ENCODE results near the gene PHIP.

Gene PHIP

GRCh38 chr6:79076782-79077641, 1.0 kb downstream of the PHIP start:
- Histone ChIP-seq H3K79me2 (ENCODE audit: low read length) (peaks cover 52% of the 10 kb centered on the region), H3K36me3 (replicated peaks; ENCODE audit: low read depth, low read length) (peaks cover 29% of the 10 kb centered on the region), H3K4me2 (ENCODE audit: low read length) (peak overlapping the region; percentile 83), H2AFZ (ENCODE audit: low read depth, low read length) (no peak overlapping the region), H3K4me1 (ENCODE audit: low read length) (peaks cover 41% of the 10 kb centered on the region), H3K9ac (ENCODE audit: low read length) (peak overlapping the region; percentile 93), H3K9me3 (ENCODE audit: insufficient read depth, low read length) (no peaks in the 10 kb centered on the region), H3K27me3 (ENCODE audit: low read depth, low read length) (no peaks in the 10 kb centered on the region), H3K27ac (ENCODE audit: low read length) (peak overlapping the region; percentile 81), H3K4me3 (ENCODE audit: low read length) (peak overlapping the region; percentile 93), H4K20me1 (ENCODE audit: insufficient read depth, low read length) (peaks cover 45% of the 10 kb centered on the region)
- TF ChIP-seq EZH2phosphoT487 (IDR thresholded peaks at IDR 0.05; ENCODE audit: low read depth) (no peak), CTCF (IDR thresholded peaks at IDR 0.05; ENCODE audit: low read depth, low read length) (no peak)

- H3K36me3 ChIP-seq (replicated peaks; ENCODE audit: low read depth, low read length), result peaks cover 29% of the 10 kb centered on the region
Observed at GRCh38 chr6:79076160-79076559, 1.9 kb downstream of the PHIP start.

GRCh38 chr6:79073888-79074287, 4.2 kb downstream of the PHIP start:
- no peak for TF ChIP-seq CTCF (IDR thresholded peaks at IDR 0.05; ENCODE audit: low read depth, low read length)
- no peak for TF ChIP-seq EZH2phosphoT487 (IDR thresholded peaks at IDR 0.05; ENCODE audit: low read depth)
- Histone ChIP-seq H3K79me2 (ENCODE audit: low read length) (peaks cover 81% of the 10 kb centered on the region), H3K4me2 (ENCODE audit: low read length) (no peak overlapping the region), H3K9me3 (ENCODE audit: insufficient read depth, low read length) (no peaks in the 10 kb centered on the region), H4K20me1 (ENCODE audit: insufficient read depth, low read length) (peaks cover 67% of the 10 kb centered on the region), H3K27me3 (ENCODE audit: low read depth, low read length) (no peaks in the 10 kb centered on the region), H3K36me3 (replicated peaks; ENCODE audit: low read depth, low read length) (peaks cover 32% of the 10 kb centered on the region), H3K4me3 (ENCODE audit: low read length) (no peak overlapping the region), H3K4me1 (ENCODE audit: low read length) (peaks cover 57% of the 10 kb centered on the region), H3K9ac (ENCODE audit: low read length) (no peak overlapping the region), H3K27ac (ENCODE audit: low read length) (no peak overlapping the region), H2AFZ (ENCODE audit: low read depth, low read length) (no peak overlapping the region)

More at GRCh38 chr6:79076160-79076559, 1.9 kb downstream of the PHIP start:
- H2AFZ ChIP-seq (ENCODE audit: low read depth, low read length), result no peak overlapping the region
- H3K9me3 ChIP-seq (ENCODE audit: insufficient read depth, low read length), result no peaks in the 10 kb centered on the region
- H3K27me3 ChIP-seq (ENCODE audit: low read depth, low read length), result no peaks in the 10 kb centered on the region
- H3K4me2 ChIP-seq (ENCODE audit: low read length), result peak overlapping the region; percentile 83
- H4K20me1 ChIP-seq (ENCODE audit: insufficient read depth, low read length), result peaks cover 54% of the 10 kb centered on the region
- peaks cover 61% of the 10 kb centered on the region for H3K79me2 ChIP-seq (ENCODE audit: low read length)
- TF ChIP-seq CTCF (IDR thresholded peaks at IDR 0.05; ENCODE audit: low read depth, low read length) (no peak), EZH2phosphoT487 (IDR thresholded peaks at IDR 0.05; ENCODE audit: low read depth) (no peak)
- peaks cover 49% of the 10 kb centered on the region for H3K4me1 ChIP-seq (ENCODE audit: low read length)
- peak overlapping the region; percentile 93 for H3K4me3 ChIP-seq (ENCODE audit: low read length)
- peak overlapping the region; percentile 81 for H3K27ac ChIP-seq (ENCODE audit: low read length)
- peak overlapping the region; percentile 93 for H3K9ac ChIP-seq (ENCODE audit: low read length)

GRCh38 chr6:79072640-79073181, 5.3 kb downstream of the PHIP start:
- Histone ChIP-seq H3K4me1 (ENCODE audit: low read length) (peaks cover 57% of the 10 kb centered on the region), H3K9me3 (ENCODE audit: insufficient read depth, low read length) (no peaks in the 10 kb centered on the region), H2AFZ (ENCODE audit: low read depth, low read length) (no peak overlapping the region), H3K9ac (ENCODE audit: low read length) (no peak overlapping the region), H3K36me3 (replicated peaks; ENCODE audit: low read depth, low read length) (peaks cover 32% of the 10 kb centered on the region), H3K27ac (ENCODE audit: low read length) (no peak overlapping the region), H3K79me2 (ENCODE audit: low read length) (peaks cover 93% of the 10 kb centered on the region), H3K4me2 (ENCODE audit: low read length) (peak overlapping the region; percentile 33), H3K27me3 (ENCODE audit: low read depth, low read length) (no peaks in the 10 kb centered on the region), H4K20me1 (ENCODE audit: insufficient read depth, low read length) (peaks cover 68% of the 10 kb centered on the region), H3K4me3 (ENCODE audit: low read length) (no peak overlapping the region)
- no peak for TF ChIP-seq CTCF (IDR thresholded peaks at IDR 0.05; ENCODE audit: low read depth, low read length)
- TF ChIP-seq EZH2phosphoT487 (IDR thresholded peaks at IDR 0.05; ENCODE audit: low read depth), result no peak

All from OCI-LY3 (cell line).